ENCODE results near the gene PLCB1. TPM values are rescaled to one million over a fixed set of nuclear protein-coding genes. Genes with fewer than 3 reads are reported as not detected.
"Not testable (repeated sequence)": the region's sequence is repeated elsewhere in the genome, so short reads cannot be mapped to it uniquely, and the experiment has no call there.

Gene PLCB1
- polyA plus RNA-seq, 1 donor, result 39.2 TPM

- DNase-seq, result no peak
Observed at GRCh38 chr20:8438748-8439147, 306.7 kb downstream of the PLCB1 start.

- DNase-seq, result no peak
Observed at GRCh38 chr20:8443464-8444072, 311.5 kb downstream of the PLCB1 start.

- no peak for DNase-seq
Observed at GRCh38 chr20:8447262-8448120, 315.4 kb downstream of the PLCB1 start.

GRCh38 chr20:8449123-8449522, 317.1 kb downstream of the PLCB1 start:
- DNase-seq, result no peak

- DNase-seq, result no peak
Observed at GRCh38 chr20:8454137-8454712, 322.2 kb downstream of the PLCB1 start.

GRCh38 chr20:8456765-8457164, 324.7 kb downstream of the PLCB1 start:
- no peak for DNase-seq

GRCh38 chr20:8457978-8458377, 325.9 kb downstream of the PLCB1 start:
- no peak for DNase-seq

GRCh38 chr20:8461186-8461585, 329.1 kb downstream of the PLCB1 start:
- DNase-seq, result no peak

GRCh38 chr20:8464368-8464767, 332.3 kb downstream of the PLCB1 start:
- no peak for DNase-seq

GRCh38 chr20:8466781-8467180, 334.7 kb downstream of the PLCB1 start:
- not testable (repeated sequence) for DNase-seq

- DNase-seq, result no peak
Observed at GRCh38 chr20:8470156-8470555, 338.1 kb downstream of the PLCB1 start.

- DNase-seq, result no peak
Observed at GRCh38 chr20:8471465-8471864, 339.4 kb downstream of the PLCB1 start.

- DNase-seq, result no peak
Observed at GRCh38 chr20:8473459-8473858, 341.4 kb downstream of the PLCB1 start.

GRCh38 chr20:8474027-8474668, 342.1 kb downstream of the PLCB1 start:
- DNase-seq, result no peak

GRCh38 chr20:8476021-8476420, 344.0 kb downstream of the PLCB1 start:
- no peak for DNase-seq

GRCh38 chr20:8480597-8480996, 348.5 kb downstream of the PLCB1 start:
- no peak for DNase-seq

GRCh38 chr20:8487696-8488095, 355.6 kb downstream of the PLCB1 start:
- no peak for DNase-seq

- no peak for DNase-seq
Observed at GRCh38 chr20:8489094-8489883, 357.2 kb downstream of the PLCB1 start.

GRCh38 chr20:8490076-8490830, 358.2 kb downstream of the PLCB1 start:
- DNase-seq, result no peak

- DNase-seq, result no peak
Observed at GRCh38 chr20:8492173-8492572, 360.1 kb downstream of the PLCB1 start.

- DNase-seq, result no peak
Observed at GRCh38 chr20:8498571-8498970, 366.5 kb downstream of the PLCB1 start.

Data from left kidney (tissue), 2 donors.